Transverse colon (tissue), 4 donors: ENCODE measurements around the gene OTOG.

Source experiments
- CTCF ChIP-seq, 5 experiments: fragments of 200-600 bp in 3 of 5; fragments of 450-650 bp in 2 of 5; sonication (generic) in 3 of 5; IDR thresholded peaks; 1 replicate in 2 of 5; 2 replicates in 3 of 5; pipeline ENCODE4 v1.5.1; 2016 to 2017; ENCODE audit warnings: antibody characterized with exemption in 5 of 5, inconsistent platforms in 3 of 5, mild to moderate bottlenecking in 2 of 5, moderate library complexity in 1 of 5
- EP300 ChIP-seq: sonication (generic); formaldehyde crosslinking; IDR thresholded peaks from one replicate; pipeline ENCODE4 v1.6.1; 2017; ENCODE audit warnings: antibody characterized with exemption, low read depth
- POLR2AphosphoS5 ChIP-seq, 3 donors: sonication (generic); formaldehyde crosslinking; IDR thresholded peaks; one replicate each; pipeline ENCODE4 v1.6.1; 2016; ENCODE audit warnings: antibody characterized with exemption in 3 of 3

GRCh38 chr11:17516551-17517150 is 30.4 kb upstream of the OTOG start:
- TF ChIP-seq CTCF (IDR thresholded peaks at IDR 0.05), result no peak
- no peak for TF ChIP-seq EP300
- no peak for TF ChIP-seq POLR2AphosphoS5 (IDR thresholded peaks at IDR 0.05)
